Measurements from ENCODE around the gene CCDC6.

- TF ChIP-seq CTCF (IDR thresholded peaks at IDR 0.05; ENCODE audit: poor library complexity) (no peak), EZH2 (IDR thresholded peaks at IDR 0.05; ENCODE audit: borderline replicate concordance) (no peak), EZH2phosphoT487 (IDR thresholded peaks at IDR 0.05; ENCODE audit: low read depth, severe bottlenecking, unreplicated experiment) (no peak)
Observed at GRCh38 chr10:59867590-59867989, 38.8 kb downstream of the CCDC6 start.
